NB4 (cell line): ENCODE data around the gene DGKQ.
"Not testable (repeated sequence)": the region's sequence is repeated elsewhere in the genome, so short reads cannot be mapped to it uniquely, and the experiment has no call there.

Experiments used
- DNase-seq: peaks from one replicate; pipeline ENCODE4 v3.0.0; 2010; ENCODE audit warnings: low read depth
- H3K4me3 ChIP-seq: one replicate; pipeline ENCODE4 v1.5.1; 2011; ENCODE audit warnings: mild to moderate bottlenecking, low read depth, low read length, moderate library complexity
- MYC ChIP-seq: IDR thresholded peaks from 2 replicates; pipeline ENCODE4 v1.6.1; 2011; ENCODE audit warnings: low read depth, low read length
- POLR2A ChIP-seq: IDR thresholded peaks from 2 replicates; pipeline ENCODE4 v1.6.1; 2011; ENCODE audit warnings: mild to moderate bottlenecking; ENCODE audit not compliant: insufficient read length; ENCODE audit errors: extremely low read depth
- TF ChIP-seq, protein P1 (sequence below): IDR thresholded peaks from 2 replicates; pipeline ENCODE4 v1.6.1; 2011; ENCODE audit warnings: low read depth, low read length
- TF ChIP-seq, protein P2 (sequence below): IDR thresholded peaks from one replicate; pipeline ENCODE4 v1.5.1; 2012; ENCODE audit warnings: low read depth, low read length

Gene DGKQ

DNA sequence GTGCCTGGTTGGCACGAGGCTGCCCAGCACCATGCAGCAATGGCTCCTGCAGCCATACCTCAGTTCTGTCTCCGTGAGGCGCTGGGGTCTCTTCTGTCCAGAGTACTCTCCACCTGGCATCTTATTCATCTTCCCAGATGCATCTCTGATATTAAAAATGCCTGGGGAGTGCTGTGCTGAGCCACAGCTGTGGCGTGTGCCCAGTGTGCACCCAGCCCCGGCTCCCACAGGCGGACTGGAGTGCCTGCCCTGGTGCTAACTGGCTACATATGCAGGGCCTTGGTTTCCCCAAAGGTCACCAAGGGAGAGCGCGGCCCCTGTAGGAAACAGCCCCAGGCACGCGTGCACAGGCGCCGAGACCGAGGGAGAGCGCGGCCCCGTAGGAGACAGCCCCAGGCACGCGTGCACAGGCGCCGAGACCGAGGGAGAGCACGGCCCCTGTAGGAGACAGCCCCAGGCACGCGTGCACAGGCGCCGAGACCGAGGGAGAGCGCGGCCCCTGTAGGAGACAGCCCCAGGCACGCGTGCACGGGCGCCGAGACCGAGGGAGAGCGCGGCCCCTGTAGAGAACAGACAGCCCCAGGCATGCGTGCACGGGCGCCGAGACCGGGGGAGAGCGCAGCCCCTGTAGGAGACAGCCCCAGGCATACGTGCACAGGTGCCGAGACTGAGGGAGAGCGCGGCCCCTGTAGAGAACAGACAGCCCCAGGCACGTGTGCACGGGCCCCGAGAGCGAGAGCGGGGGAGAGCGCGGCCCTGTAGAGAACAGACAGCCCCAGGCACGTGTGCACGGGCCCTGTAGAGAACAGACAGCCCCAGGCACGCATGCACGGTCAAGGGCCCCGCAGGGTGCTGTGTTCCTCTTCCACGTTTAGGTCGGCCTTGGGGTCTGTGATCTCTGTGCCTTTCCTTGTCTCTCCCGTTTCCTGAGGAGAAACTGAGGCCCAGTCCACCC is 26.6 kb downstream of the DGKQ start:
- no peak overlapping the region for H3K4me3 ChIP-seq
- TF ChIP-seq, protein P1, sequence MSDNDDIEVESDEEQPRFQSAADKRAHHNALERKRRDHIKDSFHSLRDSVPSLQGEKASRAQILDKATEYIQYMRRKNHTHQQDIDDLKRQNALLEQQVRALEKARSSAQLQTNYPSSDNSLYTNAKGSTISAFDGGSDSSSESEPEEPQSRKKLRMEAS: no peak
- TF ChIP-seq, protein P2, sequence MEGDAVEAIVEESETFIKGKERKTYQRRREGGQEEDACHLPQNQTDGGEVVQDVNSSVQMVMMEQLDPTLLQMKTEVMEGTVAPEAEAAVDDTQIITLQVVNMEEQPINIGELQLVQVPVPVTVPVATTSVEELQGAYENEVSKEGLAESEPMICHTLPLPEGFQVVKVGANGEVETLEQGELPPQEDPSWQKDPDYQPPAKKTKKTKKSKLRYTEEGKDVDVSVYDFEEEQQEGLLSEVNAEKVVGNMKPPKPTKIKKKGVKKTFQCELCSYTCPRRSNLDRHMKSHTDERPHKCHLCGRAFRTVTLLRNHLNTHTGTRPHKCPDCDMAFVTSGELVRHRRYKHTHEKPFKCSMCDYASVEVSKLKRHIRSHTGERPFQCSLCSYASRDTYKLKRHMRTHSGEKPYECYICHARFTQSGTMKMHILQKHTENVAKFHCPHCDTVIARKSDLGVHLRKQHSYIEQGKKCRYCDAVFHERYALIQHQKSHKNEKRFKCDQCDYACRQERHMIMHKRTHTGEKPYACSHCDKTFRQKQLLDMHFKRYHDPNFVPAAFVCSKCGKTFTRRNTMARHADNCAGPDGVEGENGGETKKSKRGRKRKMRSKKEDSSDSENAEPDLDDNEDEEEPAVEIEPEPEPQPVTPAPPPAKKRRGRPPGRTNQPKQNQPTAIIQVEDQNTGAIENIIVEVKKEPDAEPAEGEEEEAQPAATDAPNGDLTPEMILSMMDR: no peak
- no peak for TF ChIP-seq MYC
- no peak for TF ChIP-seq POLR2A
- no peak for DNase-seq

DNA sequence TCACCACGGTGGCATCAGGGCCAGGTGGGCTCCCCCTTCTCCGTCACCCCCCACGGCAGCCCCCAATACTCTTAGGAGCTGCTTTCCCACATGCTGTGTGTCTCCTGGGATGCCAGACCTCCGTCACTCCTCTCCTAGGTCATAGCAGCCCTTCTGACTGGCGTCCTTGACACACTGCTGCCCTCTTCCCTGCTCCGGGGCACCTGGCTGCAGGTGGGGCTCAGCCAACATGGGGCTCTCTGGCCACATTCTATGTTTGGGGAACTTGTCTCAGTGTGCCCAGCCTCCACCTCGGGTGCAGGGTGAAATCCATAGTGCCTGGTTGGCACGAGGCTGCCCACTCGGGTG is 27.3 kb downstream of the DGKQ start:
- H3K4me3 ChIP-seq: no peak overlapping the region
- TF ChIP-seq, protein P1: no peak
- TF ChIP-seq MYC (no peak), POLR2A (no peak)
- TF ChIP-seq, protein P2: no peak
- DNase-seq: no peak

DNA sequence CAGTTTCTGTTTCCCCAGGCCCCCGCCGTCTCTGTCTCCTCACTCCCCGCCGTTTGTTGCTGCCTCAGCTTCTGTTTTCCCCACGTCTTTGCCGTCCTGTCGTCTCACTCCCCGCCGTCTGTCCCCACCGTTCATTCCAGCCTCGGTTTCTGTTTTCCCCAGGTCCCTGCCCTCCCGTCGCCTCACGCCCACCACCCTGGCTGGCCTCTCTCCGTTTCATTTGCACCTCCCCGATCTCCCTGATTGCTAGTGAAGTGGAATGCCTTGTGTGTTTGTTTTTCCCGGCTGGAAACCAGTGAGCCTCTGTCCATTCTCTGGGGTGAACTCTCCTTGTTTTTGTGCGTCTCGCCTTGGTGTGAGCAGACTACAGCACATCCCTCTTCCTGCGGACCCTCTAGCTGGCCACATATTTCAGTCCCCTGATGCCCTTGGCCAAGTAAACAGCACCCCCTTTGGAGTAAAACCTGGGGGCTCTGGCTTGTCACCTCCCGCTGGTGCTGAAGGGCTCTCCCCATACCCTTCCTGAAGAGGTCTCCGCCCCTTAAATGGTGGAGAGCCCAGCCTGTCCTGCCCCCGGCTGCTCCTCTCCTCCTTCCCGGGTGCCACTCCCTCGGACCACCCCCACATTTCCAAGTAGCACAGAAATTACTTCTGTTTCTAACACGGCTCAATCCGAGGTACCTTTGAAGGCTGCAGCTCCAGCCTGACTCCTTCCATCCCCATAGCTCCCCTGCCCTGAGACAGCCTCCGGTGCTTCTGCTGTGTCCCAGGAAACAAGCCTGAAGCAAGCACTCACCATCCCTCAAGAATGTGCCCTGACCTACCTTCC is 27.9 kb downstream of the DGKQ start:
- H3K4me3 ChIP-seq: no peak overlapping the region
- TF ChIP-seq, protein P1: no peak
- no peak for TF ChIP-seq MYC
- no peak for TF ChIP-seq POLR2A
- TF ChIP-seq, protein P2: no peak

DNA sequence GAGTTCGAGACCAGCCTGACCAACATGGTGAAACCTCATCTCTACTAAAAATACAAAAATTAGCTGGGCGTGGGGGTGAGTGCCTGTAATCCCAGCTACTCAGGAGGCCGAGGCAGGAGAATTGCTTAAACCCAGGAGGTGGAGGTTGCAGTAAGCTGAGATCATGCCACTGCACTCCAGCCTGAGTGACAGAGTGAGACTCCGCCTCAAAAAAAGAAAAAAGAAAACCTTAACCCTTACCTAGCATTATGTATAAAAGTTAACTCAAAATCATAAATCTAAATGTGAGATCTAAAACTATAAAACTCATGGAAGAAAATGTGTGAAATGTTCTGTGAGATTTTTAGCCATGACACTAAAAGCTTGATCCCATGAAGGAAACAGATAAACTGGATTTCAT is 33.9 kb downstream of the DGKQ start:
- DNase-seq, H3K4me3 ChIP-seq: not testable (repeated sequence)

More for the DNA sequence above, 27.9 kb downstream of the DGKQ start:
- DNase-seq: no peak

DNA sequence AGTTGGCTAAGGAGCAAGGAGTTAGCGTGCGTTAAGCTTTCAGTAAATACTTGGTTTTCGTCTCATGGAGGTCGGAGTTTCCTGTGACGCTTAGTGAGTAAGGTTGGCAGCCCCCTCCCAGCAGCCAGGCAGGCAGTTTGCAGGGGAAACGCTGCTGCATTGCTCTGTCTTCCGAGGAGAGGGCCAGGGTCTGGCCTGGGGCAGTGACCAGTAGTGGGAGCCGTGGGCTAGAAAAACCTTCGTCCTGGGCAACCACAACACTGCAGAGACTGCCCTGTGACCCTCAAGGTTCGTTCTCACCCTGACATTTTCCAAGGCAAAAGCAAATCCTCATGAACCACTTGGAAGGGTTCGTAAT is 40.7 kb downstream of the DGKQ start:
- H3K4me3 ChIP-seq: peak overlapping the region; percentile 95
- TF ChIP-seq, protein P1: no peak
- TF ChIP-seq MYC (no peak), POLR2A (no peak)
- TF ChIP-seq, protein P2: peak; percentile 21
- DNase-seq: no peak
